ENCODE results near the gene VAMP1. TPM values are rescaled to one million over a fixed set of nuclear protein-coding genes. Genes with fewer than 3 reads are reported as not detected.
A peak's percentile ranks its signal among the peaks of the same experiment; 100 is the strongest.
"Not testable (repeated sequence)": the region's sequence is repeated elsewhere in the genome, so short reads cannot be mapped to it uniquely, and the experiment has no call there.

The VAMP1 gene
- total and polyA plus RNA-seq, 4 donors: 4.7 to 14.1 (median 6.3) TPM

DNA sequence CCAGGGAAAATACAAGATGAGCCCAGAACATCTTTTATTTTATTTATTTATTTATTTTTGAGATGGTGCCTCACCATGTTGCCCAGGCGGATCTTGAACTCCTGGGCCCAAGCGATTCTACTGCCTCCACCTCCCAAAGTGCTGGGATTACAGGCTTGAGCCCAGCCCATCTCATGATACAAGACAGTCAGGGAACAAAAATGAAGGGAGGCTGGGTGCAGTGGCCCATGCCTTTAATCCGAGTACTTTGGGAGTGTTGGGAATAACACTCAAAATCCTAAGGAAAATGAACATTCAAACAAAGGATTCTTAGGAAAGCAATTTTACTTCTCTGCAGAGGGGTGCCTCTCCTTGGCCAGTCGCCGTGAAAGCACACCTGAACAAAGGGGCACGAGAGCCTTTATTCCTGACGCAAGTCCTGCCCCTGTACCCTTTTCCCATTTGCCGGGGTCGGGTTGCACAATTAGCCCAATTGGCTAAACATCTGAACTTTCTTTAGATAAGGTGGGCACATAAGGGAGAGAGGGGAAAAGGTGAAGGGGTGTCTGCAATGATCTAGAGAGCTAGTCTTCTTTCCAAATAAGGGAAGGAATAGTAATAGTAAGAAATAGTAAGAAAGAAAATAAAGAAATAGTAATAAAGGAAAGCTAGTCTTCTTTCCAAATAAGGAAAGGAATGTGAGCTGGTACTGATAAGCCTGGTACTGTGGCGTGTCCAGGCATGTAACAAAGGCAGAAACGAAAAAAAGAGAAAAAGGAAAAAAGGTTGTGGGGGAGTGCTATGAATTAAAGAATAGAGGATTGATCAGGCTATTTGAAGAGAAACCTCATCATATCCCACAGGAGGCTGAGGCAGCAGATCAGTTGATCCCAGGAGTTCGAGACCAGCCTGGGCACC is 36.9 kb upstream of the VAMP1 start:
- no peak overlapping the region for H3K9ac ChIP-seq (ENCODE audit: insufficient read depth in 1 of 2, low read length in 2 of 2)
- WGBS, 2 donors: 82 to 88% methylated on average over 12 of the region's 12 CpGs
- no peaks in the 10 kb centered on the region for H3K9me3 ChIP-seq (ENCODE audit: control insufficient read depth in 4 of 4, insufficient read depth in 3 of 4, low read length in 3 of 4)
- no peak overlapping the region for H3K27ac ChIP-seq (ENCODE audit: low read depth in 1 of 2, low read length in 1 of 2)
- H3K4me1 ChIP-seq (ENCODE audit: control insufficient read depth in 5 of 5, insufficient read depth in 5 of 5, low read length in 5 of 5): no peaks in the 10 kb centered on the region
- no peak for ATAC-seq (ENCODE audit: insufficient read depth, low FRiP score)
- TF ChIP-seq, protein P1, sequence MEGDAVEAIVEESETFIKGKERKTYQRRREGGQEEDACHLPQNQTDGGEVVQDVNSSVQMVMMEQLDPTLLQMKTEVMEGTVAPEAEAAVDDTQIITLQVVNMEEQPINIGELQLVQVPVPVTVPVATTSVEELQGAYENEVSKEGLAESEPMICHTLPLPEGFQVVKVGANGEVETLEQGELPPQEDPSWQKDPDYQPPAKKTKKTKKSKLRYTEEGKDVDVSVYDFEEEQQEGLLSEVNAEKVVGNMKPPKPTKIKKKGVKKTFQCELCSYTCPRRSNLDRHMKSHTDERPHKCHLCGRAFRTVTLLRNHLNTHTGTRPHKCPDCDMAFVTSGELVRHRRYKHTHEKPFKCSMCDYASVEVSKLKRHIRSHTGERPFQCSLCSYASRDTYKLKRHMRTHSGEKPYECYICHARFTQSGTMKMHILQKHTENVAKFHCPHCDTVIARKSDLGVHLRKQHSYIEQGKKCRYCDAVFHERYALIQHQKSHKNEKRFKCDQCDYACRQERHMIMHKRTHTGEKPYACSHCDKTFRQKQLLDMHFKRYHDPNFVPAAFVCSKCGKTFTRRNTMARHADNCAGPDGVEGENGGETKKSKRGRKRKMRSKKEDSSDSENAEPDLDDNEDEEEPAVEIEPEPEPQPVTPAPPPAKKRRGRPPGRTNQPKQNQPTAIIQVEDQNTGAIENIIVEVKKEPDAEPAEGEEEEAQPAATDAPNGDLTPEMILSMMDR (IDR thresholded peaks at IDR 0.05; ENCODE audit: control extremely low read depth, extremely low read depth): no peak
- peaks cover 6 to 27% (median 10%) of the 10 kb centered on the region in 4 donors for H3K36me3 ChIP-seq (ENCODE audit: control insufficient read depth in 4 of 4, insufficient read depth in 4 of 4, low read length in 4 of 4)
- peak; percentile 14 to 20 (median 16) for DNase-seq
- no peak overlapping the region for H3K4me3 ChIP-seq
- H3K27me3 ChIP-seq (ENCODE audit: control insufficient read depth in 3 of 3, insufficient read depth in 3 of 3, low read length in 2 of 3): no peaks in the 10 kb centered on the region

DNA sequence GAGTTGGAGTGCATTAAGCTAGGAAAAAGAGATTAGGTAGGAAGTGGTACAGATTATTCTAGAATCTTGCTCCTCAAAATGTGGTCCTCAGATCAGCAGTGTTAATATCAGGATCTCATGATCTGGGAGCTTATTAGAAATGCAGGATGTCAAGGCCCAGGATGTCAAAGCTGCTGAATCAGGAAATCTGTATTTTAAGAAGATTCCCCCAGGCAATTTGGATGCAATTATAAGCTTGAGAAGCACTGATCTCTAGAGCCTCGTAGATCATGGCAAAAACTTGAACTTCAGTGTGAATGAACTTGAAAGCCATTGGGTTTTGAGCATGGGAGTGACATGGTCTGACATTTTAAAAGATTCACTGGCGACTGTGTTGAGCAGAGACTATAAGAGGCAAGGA is 30.0 kb upstream of the VAMP1 start:
- no peak overlapping the region for H3K4me3 ChIP-seq
- no peaks in the 10 kb centered on the region for H3K9me3 ChIP-seq (ENCODE audit: control insufficient read depth in 4 of 4, insufficient read depth in 3 of 4, low read length in 3 of 4)
- no peak for ATAC-seq (ENCODE audit: insufficient read depth, low FRiP score)
- H3K9ac ChIP-seq (ENCODE audit: insufficient read depth in 1 of 2, low read length in 2 of 2): no peak overlapping the region
- TF ChIP-seq, protein P1 (IDR thresholded peaks at IDR 0.05; ENCODE audit: control extremely low read depth, extremely low read depth): no peak
- peaks cover 3 to 37% (median 15%) of the 10 kb centered on the region in 4 donors for H3K36me3 ChIP-seq (ENCODE audit: control insufficient read depth in 4 of 4, insufficient read depth in 4 of 4, low read length in 4 of 4)
- WGBS, 2 donors: 89 to 96% methylated on average over 2 of the region's 2 CpGs
- no peaks in the 10 kb centered on the region for H3K27me3 ChIP-seq (ENCODE audit: control insufficient read depth in 3 of 3, insufficient read depth in 3 of 3, low read length in 2 of 3)
- DNase-seq: no peak
- no peak overlapping the region for H3K27ac ChIP-seq (ENCODE audit: low read depth in 1 of 2, low read length in 1 of 2)
- H3K4me1 ChIP-seq (ENCODE audit: control insufficient read depth in 5 of 5, insufficient read depth in 5 of 5, low read length in 5 of 5): peaks cover 0 to 2% (median 0%) of the 10 kb centered on the region in 5 donors

DNA sequence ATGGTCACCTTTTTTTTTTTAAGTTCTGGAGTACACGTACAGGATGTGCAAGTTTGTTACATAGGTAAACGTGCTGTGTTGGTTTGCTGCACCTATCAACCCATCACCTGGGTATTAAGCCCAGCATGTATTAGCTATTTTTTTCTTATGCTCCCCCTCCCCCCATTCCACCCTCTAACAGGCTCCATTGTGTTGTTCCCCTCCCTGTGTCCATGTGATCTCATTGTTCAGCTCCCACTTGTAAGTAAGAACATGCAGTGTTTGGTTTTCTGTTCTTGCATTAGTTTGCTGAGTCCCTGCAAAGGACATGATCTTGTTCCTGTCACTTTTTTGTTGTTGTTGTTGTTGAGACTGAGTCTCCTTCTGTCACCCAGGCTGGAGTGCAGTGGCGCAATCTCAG is 26.8 kb upstream of the VAMP1 start:
- H3K4me1 ChIP-seq (ENCODE audit: control insufficient read depth in 5 of 5, insufficient read depth in 5 of 5, low read length in 5 of 5): peaks cover 0 to 17% (median 8%) of the 10 kb centered on the region in 5 donors
- not testable (repeated sequence) for H3K27ac ChIP-seq (ENCODE audit: low read depth in 1 of 2, low read length in 1 of 2); DNase-seq; ATAC-seq (ENCODE audit: insufficient read depth, low FRiP score); H3K9me3 ChIP-seq (ENCODE audit: control insufficient read depth in 4 of 4, insufficient read depth in 3 of 4, low read length in 3 of 4); H3K27me3 ChIP-seq (ENCODE audit: control insufficient read depth in 3 of 3, insufficient read depth in 3 of 3, low read length in 2 of 3); H3K9ac ChIP-seq (ENCODE audit: insufficient read depth in 1 of 2, low read length in 2 of 2); H3K4me3 ChIP-seq
- peaks cover 3 to 29% (median 10%) of the 10 kb centered on the region in 4 donors for H3K36me3 ChIP-seq (ENCODE audit: control insufficient read depth in 4 of 4, insufficient read depth in 4 of 4, low read length in 4 of 4)
- 63 to 74% methylated on average over 3 of the region's 3 CpGs for WGBS, 2 donors

DNA sequence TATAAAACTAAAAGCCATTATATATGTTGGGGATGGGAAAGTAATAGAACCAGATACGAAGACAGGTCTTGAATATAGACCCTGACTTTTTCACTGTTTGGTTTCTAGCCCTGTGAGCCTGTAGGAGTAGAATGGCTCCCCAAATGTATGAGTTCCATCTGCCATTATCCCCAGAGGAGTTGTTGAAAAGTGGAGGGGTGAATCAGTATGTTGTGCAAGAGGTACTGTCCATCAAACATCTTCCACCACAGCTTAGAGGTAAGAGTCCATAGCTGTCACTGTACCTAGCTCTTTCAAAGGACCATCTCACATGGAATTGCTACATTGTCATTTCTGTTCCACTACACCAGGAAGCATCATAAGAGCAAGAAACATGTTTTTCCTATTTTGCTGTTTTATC is 24.5 kb upstream of the VAMP1 start:
- H3K27ac ChIP-seq (ENCODE audit: low read depth in 1 of 2, low read length in 1 of 2): no peak overlapping the region
- 64 to 74% methylated on average over 1 of the region's 1 CpG for WGBS, 2 donors
- H3K9ac ChIP-seq (ENCODE audit: insufficient read depth in 1 of 2, low read length in 2 of 2): peak overlapping the region in 1 of 2 donors; percentile 79
- peaks cover 0 to 22% (median 8%) of the 10 kb centered on the region in 5 donors for H3K4me1 ChIP-seq (ENCODE audit: control insufficient read depth in 5 of 5, insufficient read depth in 5 of 5, low read length in 5 of 5)
- H3K9me3 ChIP-seq (ENCODE audit: control insufficient read depth in 4 of 4, insufficient read depth in 3 of 4, low read length in 3 of 4): no peaks in the 10 kb centered on the region
- no peak overlapping the region for H3K4me3 ChIP-seq
- ATAC-seq (ENCODE audit: insufficient read depth, low FRiP score): no peak
- DNase-seq: no peak
- TF ChIP-seq, protein P1 (IDR thresholded peaks at IDR 0.05; ENCODE audit: control extremely low read depth, extremely low read depth): no peak
- H3K36me3 ChIP-seq (ENCODE audit: control insufficient read depth in 4 of 4, insufficient read depth in 4 of 4, low read length in 4 of 4): peaks cover 0 to 31% (median 8%) of the 10 kb centered on the region in 4 donors
- H3K27me3 ChIP-seq (ENCODE audit: control insufficient read depth in 3 of 3, insufficient read depth in 3 of 3, low read length in 2 of 3): no peaks in the 10 kb centered on the region
